RPMI8226 (cell line): Measurements from ENCODE around the gene ALOX5.

Experiments used
- DNase-seq: peaks from one replicate; pipeline ENCODE4 v3.0.0-alpha.2; 2015

ALOX5 gene

GRCh38 chr10:45444976-45445898, 71.2 kb downstream of the ALOX5 start:
- no peak for DNase-seq

GRCh38 chr10:45446858-45447257, 72.8 kb downstream of the ALOX5 start:
- DNase-seq: no peak

GRCh38 chr10:45447416-45447815, 73.4 kb downstream of the ALOX5 start:
- DNase-seq: no peak

GRCh38 chr10:45450866-45451265, 76.8 kb downstream of the ALOX5 start:
- DNase-seq: no peak

- no peak for DNase-seq
These were observed 77.4 kb downstream of the ALOX5 start for GRCh38 chr10:45451407-45451806.

GRCh38 chr10:45452268-45452667, 78.3 kb downstream of the ALOX5 start:
- no peak for DNase-seq

- DNase-seq: no peak
These were observed 78.9 kb downstream of the ALOX5 start for GRCh38 chr10:45452743-45453452.

- DNase-seq: no peak
These were observed 79.7 kb downstream of the ALOX5 start for GRCh38 chr10:45453639-45454255.

- DNase-seq: no peak
These were observed 80.2 kb downstream of the ALOX5 start for GRCh38 chr10:45454262-45454661.

GRCh38 chr10:45454859-45455258, 80.8 kb downstream of the ALOX5 start:
- no peak for DNase-seq

GRCh38 chr10:45456233-45456632, 82.2 kb downstream of the ALOX5 start:
- no peak for DNase-seq

- DNase-seq: no peak
These were observed 82.8 kb downstream of the ALOX5 start for GRCh38 chr10:45456822-45457221.

GRCh38 chr10:45457487-45457886, 83.5 kb downstream of the ALOX5 start:
- DNase-seq: no peak

GRCh38 chr10:45460235-45460878, 86.3 kb downstream of the ALOX5 start:
- no peak for DNase-seq

GRCh38 chr10:45461034-45461433, 87.0 kb downstream of the ALOX5 start:
- no peak for DNase-seq

GRCh38 chr10:45463244-45464116, 89.5 kb downstream of the ALOX5 start:
- no peak for DNase-seq

- peak; percentile 53 for DNase-seq
These were observed 91.0 kb downstream of the ALOX5 start for GRCh38 chr10:45464958-45465567.

- no peak for DNase-seq
These were observed 92.8 kb downstream of the ALOX5 start for GRCh38 chr10:45466784-45467183.

- DNase-seq: no peak
These were observed 94.1 kb downstream of the ALOX5 start for GRCh38 chr10:45468079-45468478.

- no peak for DNase-seq
These were observed 96.3 kb downstream of the ALOX5 start for GRCh38 chr10:45470098-45471012.

- no peak for DNase-seq
These were observed 97.0 kb downstream of the ALOX5 start for GRCh38 chr10:45471059-45471458.
